H9 (cell line): Measurements from ENCODE around the gene IST1. TPM values are rescaled to one million over a fixed set of nuclear protein-coding genes. Genes with fewer than 3 reads are reported as not detected.

Experiments used
- DNase-seq: peaks from one replicate; pipeline ENCODE4 v3.0.0-alpha.2; 2017
- H2AFZ ChIP-seq: one replicate; pipeline ENCODE4 v1.6.1; 2013; ENCODE audit warnings: mild to moderate bottlenecking, low read length, control low read depth, moderate library complexity
- H2AK5ac ChIP-seq: 2 replicates; pipeline ENCODE4 v1.6.1; 2013; ENCODE audit warnings: low read length, control low read depth, mixed read lengths; ENCODE audit not compliant: insufficient read length
- H2BK120ac ChIP-seq: one replicate; pipeline ENCODE4 v1.6.1; 2013; ENCODE audit warnings: low read depth, mild to moderate bottlenecking, low read length, control low read depth, inconsistent platforms; ENCODE audit not compliant: poor library complexity, severe bottlenecking
- H2BK12ac ChIP-seq: 2 replicates; pipeline ENCODE4 v1.6.1; 2013; ENCODE audit warnings: low read length, control low read depth, mixed read lengths, low read depth; ENCODE audit not compliant: insufficient read length
- H2BK15ac ChIP-seq: 2 replicates; pipeline ENCODE4 v1.6.1; 2013; ENCODE audit warnings: low read depth, low read length, control low read depth
- H2BK20ac ChIP-seq: one replicate; pipeline ENCODE4 v1.6.1; 2013; ENCODE audit warnings: low read depth, mild to moderate bottlenecking, low read length, control low read depth, inconsistent platforms; ENCODE audit not compliant: poor library complexity, severe bottlenecking
- H2BK5ac ChIP-seq: 2 replicates; pipeline ENCODE4 v1.6.1; 2013; ENCODE audit warnings: low read length, control low read depth, mixed read lengths; ENCODE audit not compliant: insufficient read length
- H3K14ac ChIP-seq: 2 replicates; pipeline ENCODE4 v1.6.1; 2013; ENCODE audit warnings: low read length, control low read depth; ENCODE audit not compliant: insufficient read depth
- H3K18ac ChIP-seq: 2 replicates; pipeline ENCODE4 v1.6.1; 2013; ENCODE audit warnings: low read depth, mild to moderate bottlenecking, mixed read lengths, low read length, control low read depth; ENCODE audit not compliant: insufficient read length
- H3K23ac ChIP-seq: 2 replicates; pipeline ENCODE4 v1.6.1; 2013; ENCODE audit warnings: low read length, control low read depth, mixed read lengths, low read depth; ENCODE audit not compliant: insufficient read length
- H3K23me2 ChIP-seq: 2 replicates; pipeline ENCODE4 v1.6.1; 2013; ENCODE audit warnings: low read depth, mild to moderate bottlenecking, mixed read lengths, low read length, control low read depth; ENCODE audit not compliant: insufficient read length, poor library complexity, severe bottlenecking
- H3K27ac ChIP-seq: 2 replicates; pipeline ENCODE4 v1.5.1; 2013; ENCODE audit warnings: low read length, control low read depth, mixed read lengths, low read depth; ENCODE audit not compliant: insufficient read length
- H3K27me3 ChIP-seq: 2 replicates; pipeline ENCODE4 v1.6.1; 2013; ENCODE audit warnings: low read length, control low read depth, inconsistent platforms; ENCODE audit not compliant: insufficient read depth
- H3K4ac ChIP-seq: 2 replicates; pipeline ENCODE4 v1.6.1; 2013; ENCODE audit warnings: low read depth, mild to moderate bottlenecking, control low read depth, inconsistent platforms, low read length, moderate library complexity
- H3K4me1 ChIP-seq: 2 replicates; pipeline ENCODE4 v1.6.1; 2013; ENCODE audit warnings: low read length, control low read depth, inconsistent platforms; ENCODE audit not compliant: insufficient read depth
- H3K4me2 ChIP-seq: 2 replicates; pipeline ENCODE4 v1.6.1; 2013; ENCODE audit warnings: low read length, control low read depth, mixed read lengths; ENCODE audit not compliant: insufficient read length, insufficient read depth
- H3K56ac ChIP-seq: 2 replicates; pipeline ENCODE4 v1.6.1; 2013; ENCODE audit warnings: low read depth, mild to moderate bottlenecking, mixed read lengths, low read length, control low read depth; ENCODE audit not compliant: insufficient read length
- H3K79me1 ChIP-seq: 2 replicates; pipeline ENCODE4 v1.6.1; 2013; ENCODE audit warnings: low read depth, mild to moderate bottlenecking, moderate library complexity, low read length, control low read depth, inconsistent platforms; ENCODE audit not compliant: insufficient read depth, poor library complexity, severe bottlenecking
- H3K79me2 ChIP-seq: 2 replicates; pipeline ENCODE4 v1.6.1; 2013; ENCODE audit warnings: low read length, control low read depth, inconsistent platforms; ENCODE audit not compliant: insufficient read depth
- H3K9ac ChIP-seq: 2 replicates; pipeline ENCODE4 v1.6.1; 2013; ENCODE audit warnings: low read length, control low read depth, mixed read lengths; ENCODE audit not compliant: insufficient read length; ENCODE audit errors: extremely low read depth
- H3K9me3 ChIP-seq: one replicate; pipeline ENCODE4 v1.6.1; 2013; ENCODE audit warnings: low read depth, low read length, inconsistent platforms; ENCODE audit not compliant: control insufficient read depth
- H3T11ph ChIP-seq: one replicate; pipeline ENCODE4 v1.6.1; 2013; ENCODE audit warnings: mild to moderate bottlenecking, low read length, control low read depth, inconsistent platforms
- H4K20me1 ChIP-seq: one replicate; pipeline ENCODE4 v1.6.1; 2013; ENCODE audit not compliant: control insufficient read depth, insufficient read length, insufficient read depth
- H4K5ac ChIP-seq: 2 replicates; pipeline ENCODE4 v1.6.1; 2013; ENCODE audit warnings: low read depth, mild to moderate bottlenecking, mixed read lengths, low read length, control low read depth; ENCODE audit not compliant: insufficient read length
- H4K8ac ChIP-seq: replicated peaks from 2 replicates; pipeline ENCODE4 v1.6.1; 2013; ENCODE audit warnings: low read length, control low read depth, mixed read lengths, low read depth; ENCODE audit not compliant: insufficient read length
- H4K91ac ChIP-seq: 2 replicates; pipeline ENCODE4 v1.6.1; 2013; ENCODE audit warnings: low read depth, mild to moderate bottlenecking, moderate library complexity, mixed read lengths, low read length, control low read depth; ENCODE audit not compliant: insufficient read length
- H3K27ac Mint-ChIP-seq, 3 experiments: 2 replicates in 2 of 3; 3 replicates in 1 of 3; pipeline ENCODE4 v1.8.0; 2020 to 2021; ENCODE audit warnings: mixed read lengths in 3 of 3, mild to moderate bottlenecking in 1 of 3, moderate library complexity in 1 of 3
- H3K27me3 Mint-ChIP-seq: 2 replicates; pipeline ENCODE4 v1.8.0; 2021; ENCODE audit warnings: low read depth, mild to moderate bottlenecking, moderate library complexity, mixed read lengths
- H3K36me3 Mint-ChIP-seq, 3 experiments: 2 replicates in 2 of 3; 3 replicates in 1 of 3; pipeline ENCODE4 v1.8.0; 2020 to 2021; ENCODE audit warnings: low read depth in 3 of 3, mixed read lengths in 3 of 3; ENCODE audit not compliant: insufficient read depth in 1 of 3
- H3K4me1 Mint-ChIP-seq, 2 experiments: 2 replicates each; pipeline ENCODE4 v1.8.0; 2020; ENCODE audit warnings: mixed read lengths in 2 of 2
- H3K4me3 Mint-ChIP-seq, 2 experiments: 2 replicates in 1 of 2; 3 replicates in 1 of 2; pipeline ENCODE4 v1.8.0; 2020 to 2021; ENCODE audit warnings: mild to moderate bottlenecking in 2 of 2, mixed read lengths in 2 of 2, moderate library complexity in 1 of 2
- H3K9me3 Mint-ChIP-seq, 2 experiments: 2 replicates in 1 of 2; 3 replicates in 1 of 2; pipeline ENCODE4 v1.8.0; 2020; ENCODE audit warnings: mild to moderate bottlenecking in 2 of 2, mixed read lengths in 2 of 2, moderate library complexity in 1 of 2
- CTCF ChIP-seq: fragments of 200-600 bp; sonication (generic); conservative IDR thresholded peaks from 3 replicates; pipeline ENCODE4 v1.8.0; 2021; ENCODE audit warnings: antibody characterized with exemption, mild to moderate bottlenecking
- WGBS: extraction: QIAGEN DNeasy Blood & Tissue Kit; methylation state at CpG from one replicate; pipeline ENCODE4 v1.1.7; 2013; ENCODE audit warnings: missing lambda C conversion rate, low lambda C conversion rate, mixed read lengths; ENCODE audit not compliant: insufficient read length; ENCODE audit errors: extremely low coverage; 5-methylcytosine and 5-hydroxymethylcytosine counted together
- total RNA-seq: library from RNA; stranded (reverse); gene quantifications from 2 replicates; pipeline ENCODE4 v1.2.1, GENCODE V29; 2021

Gene IST1
- total RNA-seq, 1 experiment from 2014 or later, result 263 TPM

- H3K4ac ChIP-seq, result no peak overlapping the region
- H3K4me2 ChIP-seq, result no peak overlapping the region
- Mint-ChIP-seq H3K9me3 (no peaks in the 10 kb centered on the region), H3K4me3 (no peak overlapping the region), H3K27ac (peak overlapping the region in 1 of 3 experiments; percentile 25; a peak in 1 of 7 replicates), H3K4me1 (peaks cover 6 to 9% of the 10 kb centered on the region in 2 experiments), H3K27me3 (no peaks in the 10 kb centered on the region), H3K36me3 (peaks cover 44 to 87% (median 74%) of the 10 kb centered on the region in 3 experiments; a peak in 6 of 7 replicates)
- no peak overlapping the region for H2BK120ac ChIP-seq
- no peak for TF ChIP-seq CTCF
- H4K5ac ChIP-seq, result no peak overlapping the region
- no peak overlapping the region for H2BK5ac ChIP-seq
- no peak overlapping the region for H2BK20ac ChIP-seq
- H4K8ac ChIP-seq, result no peak overlapping the region
- H2BK15ac ChIP-seq, result no peak overlapping the region
- H3K4me1 ChIP-seq, result no peaks in the 10 kb centered on the region
- no peak overlapping the region for H3K27ac ChIP-seq
- no peak overlapping the region for H2BK12ac ChIP-seq
- H3K18ac ChIP-seq, result no peak overlapping the region
- H2AK5ac ChIP-seq, result no peak overlapping the region
- WGBS, result no CpG with 5 or more reads among the region's 2 CpGs
- H3K14ac ChIP-seq, result no peak overlapping the region
- H4K91ac ChIP-seq, result no peak overlapping the region
- H3K23ac ChIP-seq, result no peak overlapping the region
- H3K27me3 ChIP-seq, result no peaks in the 10 kb centered on the region
- H4K20me1 ChIP-seq, result no peaks in the 10 kb centered on the region
- H3T11ph ChIP-seq, result no peak overlapping the region
- H2AFZ ChIP-seq, result no peak overlapping the region
- H3K56ac ChIP-seq, result no peak overlapping the region
- H3K9me3 ChIP-seq, result no peaks in the 10 kb centered on the region
- H3K79me2 ChIP-seq, result peaks cover 38% of the 10 kb centered on the region
- H3K9ac ChIP-seq, result no peak overlapping the region
- DNase-seq, result no peak
- H3K79me1 ChIP-seq, result peaks cover 9% of the 10 kb centered on the region
- no peaks in the 10 kb centered on the region for H3K23me2 ChIP-seq
Measured at GRCh38 chr16:71915350-71915749, 20.0 kb downstream of the IST1 start.
